IMR-90 (cell line): Measurements from ENCODE around the gene ST6GALNAC3. TPM values are rescaled to one million over a fixed set of nuclear protein-coding genes. Genes with fewer than 3 reads are reported as not detected.

Source experiments
- ATAC-seq: fragments of 200-7000 bp; cut with Tn5 transposase; 2 replicates; pipeline ENCODE4 v1.9.1; 2020; ENCODE audit warnings: low read depth, mild to moderate bottlenecking, moderate library complexity
- BruUV-seq: library from RNA; stranded (reverse); fragments of 400-500 nt; replicated peaks from 2 replicates; lab custom pipeline; 2021; lab: Mats Ljungman, UMichigan
- CTCF ChIA-PET: fragments of 300-600 bp; formaldehyde crosslinking; extraction: SDS; loops from one replicate; lab custom pipeline; 2021; ENCODE audit warnings: antibody characterized with exemption; lab: Yijun Ruan, JAX
- POLR2A ChIA-PET: fragments of 300-600 bp; sonication (Branson Sonifier 250); formaldehyde crosslinking; loops from one replicate; lab custom pipeline; 2022; ENCODE audit warnings: antibody characterized with exemption; ENCODE audit not compliant: unreplicated experiment; lab: Charles Lee
- DNase-seq: peaks from one replicate; pipeline ENCODE4 v3.0.0; 2013
- H2AFZ ChIP-seq: replicated peaks from 2 replicates; pipeline ENCODE3; 2013; ENCODE audit warnings: low read length, mild to moderate bottlenecking; ENCODE audit not compliant: poor library complexity
- H2AK5ac ChIP-seq: 2 replicates; pipeline ENCODE4 v1.6.1; 2013; ENCODE audit warnings: low read depth, low read length, inconsistent platforms
- H2AK9ac ChIP-seq: replicated peaks from 2 replicates; pipeline ENCODE3; 2013; ENCODE audit warnings: mild to moderate bottlenecking, low read depth, low read length, moderate library complexity; ENCODE audit not compliant: poor library complexity
- H2BK120ac ChIP-seq: 2 replicates; pipeline ENCODE4 v1.6.1; 2013; ENCODE audit warnings: low read depth, low read length, inconsistent platforms
- H2BK15ac ChIP-seq: 3 replicates; pipeline ENCODE4 v1.6.1; 2013; ENCODE audit warnings: low read depth, low read length, inconsistent platforms
- H2BK20ac ChIP-seq: 2 replicates; pipeline ENCODE4 v1.6.1; 2013; ENCODE audit warnings: low read depth, mild to moderate bottlenecking, inconsistent platforms, low read length, moderate library complexity
- H2BK5ac ChIP-seq: 2 replicates; pipeline ENCODE4 v1.6.1; 2013; ENCODE audit warnings: mild to moderate bottlenecking, low read depth, low read length, inconsistent platforms; ENCODE audit not compliant: poor library complexity, severe bottlenecking
- H3K14ac ChIP-seq: replicated peaks from 2 replicates; pipeline ENCODE4 v1.6.1; 2013; ENCODE audit warnings: low read depth, low read length, inconsistent platforms
- H3K18ac ChIP-seq: 2 replicates; pipeline ENCODE4 v1.6.1; 2013; ENCODE audit warnings: low read depth, low read length, control low read depth
- H3K23ac ChIP-seq: 2 replicates; pipeline ENCODE4 v1.6.1; 2013; ENCODE audit warnings: low read depth, low read length, inconsistent platforms
- H3K27ac ChIP-seq: 2 replicates; pipeline ENCODE4 v1.5.1; 2013; ENCODE audit warnings: mild to moderate bottlenecking, control low read depth, low read length; ENCODE audit not compliant: insufficient read depth
- H3K27me3 ChIP-seq: 2 replicates; pipeline ENCODE4 v1.6.1; 2013; ENCODE audit warnings: low read length; ENCODE audit not compliant: control insufficient read depth, insufficient read depth
- H3K36me3 ChIP-seq: 2 replicates; pipeline ENCODE4 v1.6.1; 2013; ENCODE audit warnings: low read length, mixed read lengths; ENCODE audit not compliant: control insufficient read depth, insufficient read depth
- H3K4ac ChIP-seq: 2 replicates; pipeline ENCODE4 v1.6.1; 2013; ENCODE audit warnings: low read depth, low read length, inconsistent platforms
- H3K4me1 ChIP-seq: 2 replicates; pipeline ENCODE4 v1.6.1; 2013; ENCODE audit warnings: low read length, mixed read lengths; ENCODE audit not compliant: control insufficient read depth, insufficient read depth
- H3K4me2 ChIP-seq: 2 replicates; pipeline ENCODE4 v1.6.1; 2013; ENCODE audit warnings: low read depth, mild to moderate bottlenecking, control low read depth, low read length, moderate library complexity
- H3K4me3 ChIP-seq: 2 replicates; pipeline ENCODE4 v1.5.1; 2013; ENCODE audit warnings: low read depth, mild to moderate bottlenecking, control low read depth, low read length, moderate library complexity; ENCODE audit not compliant: insufficient read depth
- H3K56ac ChIP-seq: 2 replicates; pipeline ENCODE4 v1.6.1; 2013; ENCODE audit warnings: low read length, inconsistent platforms; ENCODE audit not compliant: insufficient read depth; ENCODE audit errors: extremely low read depth
- H3K79me1 ChIP-seq, 2 experiments: 2 replicates each; pipeline ENCODE4 v1.6.1; 2013; ENCODE audit warnings: low read length in 2 of 2, inconsistent platforms in 1 of 2, low read depth in 1 of 2
- H3K9ac ChIP-seq: 2 replicates; pipeline ENCODE4 v1.6.1; 2013; ENCODE audit warnings: low read depth, low read length, control low read depth
- H3K9me1 ChIP-seq: 2 replicates; pipeline ENCODE4 v1.6.1; 2013; ENCODE audit warnings: low read length, inconsistent platforms; ENCODE audit not compliant: insufficient read depth
- H3K9me3 ChIP-seq: 2 replicates; pipeline ENCODE4 v1.6.1; 2013; ENCODE audit warnings: low read length; ENCODE audit not compliant: control insufficient read depth, insufficient read depth
- H4K20me1 ChIP-seq: 2 replicates; pipeline ENCODE4 v1.6.1; 2013; ENCODE audit warnings: low read length, inconsistent platforms; ENCODE audit not compliant: insufficient read depth
- H4K5ac ChIP-seq: 2 replicates; pipeline ENCODE4 v1.6.1; 2013; ENCODE audit warnings: mild to moderate bottlenecking, low read depth, low read length, control low read depth
- H4K8ac ChIP-seq, 2 experiments: 2 replicates each; pipeline ENCODE4 v1.6.1; 2013; ENCODE audit warnings: low read depth in 2 of 2, low read length in 2 of 2, control low read depth in 1 of 2, inconsistent platforms in 1 of 2
- H4K91ac ChIP-seq: 2 replicates; pipeline ENCODE4 v1.6.1; 2013; ENCODE audit warnings: low read depth, low read length, inconsistent platforms; ENCODE audit not compliant: insufficient read depth
- MAZ ChIP-seq: IDR thresholded peaks from 2 replicates; pipeline ENCODE4 v1.6.1; 2012; ENCODE audit warnings: low read depth, mild to moderate bottlenecking, low read length, improper control_type of control experiment, moderate library complexity, borderline replicate concordance
- MXI1 ChIP-seq: IDR thresholded peaks from 2 replicates; pipeline ENCODE4 v1.6.1; 2012; ENCODE audit warnings: low read depth, mild to moderate bottlenecking, low read length, moderate library complexity, borderline replicate concordance
- SMC3 ChIP-seq: fragments of 150-350 bp; IDR thresholded peaks from 2 replicates; pipeline ENCODE4 v1.6.1; 2016; ENCODE audit warnings: low read depth, mild to moderate bottlenecking, antibody characterized with exemption, low read length, moderate library complexity
- dilution Hi-C: fragments of 300-500 bp; cut with HindIII; formaldehyde crosslinking; loops from one replicate; pipeline ENCODE4 v1.14.3; 2018; ENCODE audit warnings: low sequenced_read_pairs; ENCODE audit not compliant: unreplicated experiment
- in situ Hi-C: fragments of 300-500 bp; cut with MboI; formaldehyde crosslinking; loops from 3 replicates; pipeline ENCODE4 v1.14.3; 2019; ENCODE audit warnings: low sequenced_read_pairs, inconsistent platforms, mixed read lengths
- intact Hi-C: fragments of 100-400 bp; cut with micrococcal nuclease; formaldehyde crosslinking; loops from 2 replicates; pipeline ENCODE4 v1.10.0; 2022
- polyA plus RNA-seq, 3 experiments: library from polyadenylated mRNA; depleted of rRNA; stranded (reverse); fragments of >200 nt; gene quantifications; 2 replicates each; pipeline ENCODE4 v1.2.3, GENCODE V29; 2012; ENCODE audit warnings: low replicate concordance in 1 of 3
- total RNA-seq: library from RNA; depleted of rRNA; stranded (reverse); fragments of >200 nt; gene quantifications from 2 replicates; pipeline ENCODE4 v1.2.3, GENCODE V29; 2012
- TF ChIP-seq, protein P1 (sequence below): fragments of 150-350 bp; IDR thresholded peaks from 2 replicates; pipeline ENCODE4 v1.6.1; 2016; ENCODE audit warnings: low read depth, mild to moderate bottlenecking, low read length, moderate library complexity, borderline replicate concordance
- TF ChIP-seq, protein P2 (sequence below): fragments of 150-350 bp; IDR thresholded peaks from 2 replicates; pipeline ENCODE4 v1.6.1; 2017; ENCODE audit warnings: mild to moderate bottlenecking, antibody characterized with exemption, low read length, low read depth

The ST6GALNAC3 gene
- total and polyA plus RNA-seq, 2 of the 4 experiments (the other 2 are of a cell fraction): 0.65 to 1.3 TPM

DNA sequence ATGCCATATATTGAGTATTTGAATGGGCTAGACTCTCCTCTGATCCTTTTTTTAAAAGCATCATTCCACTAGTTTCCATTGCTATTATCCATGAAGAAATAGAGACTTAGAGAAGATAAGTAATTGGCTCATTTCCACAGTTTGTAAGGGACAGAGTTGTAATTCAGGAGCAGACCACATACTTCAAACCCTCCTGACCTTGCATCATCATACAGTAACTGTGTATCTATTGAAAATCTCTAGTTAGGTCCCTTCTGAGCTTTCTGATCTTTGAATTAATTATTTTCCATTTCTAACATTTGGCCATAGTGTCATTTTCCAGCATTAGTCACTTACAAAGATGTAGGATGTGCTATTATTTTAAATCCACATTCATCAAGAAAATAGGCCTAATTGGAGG, 406.3 kb downstream of the ST6GALNAC3 start:
- H3K4ac ChIP-seq: no peak overlapping the region
- in situ Hi-C loops: no loop called here
- H3K9ac ChIP-seq: no peak overlapping the region
- ATAC-seq (no peak), DNase-seq (no peak)
- BruUV-seq: no TSS peak
- no peak overlapping the region for H3K14ac ChIP-seq
- no peak overlapping the region for H3K18ac ChIP-seq
- H3K9me1 ChIP-seq: no peaks in the 10 kb centered on the region
- TF ChIP-seq, protein P1, sequence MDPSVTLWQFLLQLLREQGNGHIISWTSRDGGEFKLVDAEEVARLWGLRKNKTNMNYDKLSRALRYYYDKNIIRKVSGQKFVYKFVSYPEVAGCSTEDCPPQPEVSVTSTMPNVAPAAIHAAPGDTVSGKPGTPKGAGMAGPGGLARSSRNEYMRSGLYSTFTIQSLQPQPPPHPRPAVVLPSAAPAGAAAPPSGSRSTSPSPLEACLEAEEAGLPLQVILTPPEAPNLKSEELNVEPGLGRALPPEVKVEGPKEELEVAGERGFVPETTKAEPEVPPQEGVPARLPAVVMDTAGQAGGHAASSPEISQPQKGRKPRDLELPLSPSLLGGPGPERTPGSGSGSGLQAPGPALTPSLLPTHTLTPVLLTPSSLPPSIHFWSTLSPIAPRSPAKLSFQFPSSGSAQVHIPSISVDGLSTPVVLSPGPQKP: no peak
- no peak for TF ChIP-seq MAZ
- TF ChIP-seq MXI1: no peak
- no peak for TF ChIP-seq SMC3
- TF ChIP-seq, protein P2, sequence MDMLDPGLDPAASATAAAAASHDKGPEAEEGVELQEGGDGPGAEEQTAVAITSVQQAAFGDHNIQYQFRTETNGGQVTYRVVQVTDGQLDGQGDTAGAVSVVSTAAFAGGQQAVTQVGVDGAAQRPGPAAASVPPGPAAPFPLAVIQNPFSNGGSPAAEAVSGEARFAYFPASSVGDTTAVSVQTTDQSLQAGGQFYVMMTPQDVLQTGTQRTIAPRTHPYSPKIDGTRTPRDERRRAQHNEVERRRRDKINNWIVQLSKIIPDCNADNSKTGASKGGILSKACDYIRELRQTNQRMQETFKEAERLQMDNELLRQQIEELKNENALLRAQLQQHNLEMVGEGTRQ: no peak
- CTCF ChIA-PET: no interaction called here
- H3K4me3 ChIP-seq: no peak overlapping the region
- H2AK5ac ChIP-seq: no peak overlapping the region
- intact Hi-C loops: no loop called here
- no peak overlapping the region for H2AK9ac ChIP-seq
- no peaks in the 10 kb centered on the region for H3K4me1 ChIP-seq
- H2BK15ac ChIP-seq: no peak overlapping the region
- no peak overlapping the region for H3K4me2 ChIP-seq
- dilution Hi-C loops: no loop called here
- no peaks in the 10 kb centered on the region for H3K9me3 ChIP-seq
- H4K8ac ChIP-seq: no peak overlapping the region
- POLR2A ChIA-PET: interaction anchor here (0.6 kb wide), 1 partner anchor 1791 kb away, joined by 4 read pairs; no protein-coding TSS in a partner anchor
- H3K56ac ChIP-seq: no peak overlapping the region
- H2AFZ ChIP-seq: no peak overlapping the region
- no peak overlapping the region for H2BK20ac ChIP-seq
- H4K91ac ChIP-seq: no peak overlapping the region
- H3K23ac ChIP-seq: no peak overlapping the region
- no peaks in the 10 kb centered on the region for H4K20me1 ChIP-seq
- H4K5ac ChIP-seq: no peak overlapping the region
- H3K27me3 ChIP-seq: no peaks in the 10 kb centered on the region
- H2BK5ac ChIP-seq: no peak overlapping the region
- no peaks in the 10 kb centered on the region for H3K79me1 ChIP-seq
- no peak overlapping the region for H2BK120ac ChIP-seq
- H3K27ac ChIP-seq: no peak overlapping the region
- no peaks in the 10 kb centered on the region for H3K36me3 ChIP-seq
